ENCODE measurements around the gene PPP1R18.

DNA sequence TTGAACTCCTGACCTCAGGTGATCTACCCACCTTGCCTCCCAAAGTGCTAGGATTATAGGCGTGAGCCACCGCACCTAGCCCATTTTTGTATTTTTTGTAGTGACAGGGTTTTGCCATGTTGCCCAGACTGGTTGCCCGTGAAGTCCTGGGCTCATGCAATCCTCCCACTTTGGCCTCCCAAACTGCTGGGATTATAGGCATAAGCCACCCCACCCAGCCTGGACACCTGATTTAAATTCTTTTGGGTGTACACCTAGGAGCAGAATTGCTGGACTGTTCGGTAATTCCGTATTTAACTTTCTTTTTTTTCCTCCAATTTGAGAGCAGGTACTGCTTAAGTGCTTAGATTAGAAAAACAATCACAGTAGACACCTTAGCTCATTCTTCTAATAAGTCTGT is 10.0 kb upstream of the PPP1R18 start:
- TF ChIP-seq, protein P1, sequence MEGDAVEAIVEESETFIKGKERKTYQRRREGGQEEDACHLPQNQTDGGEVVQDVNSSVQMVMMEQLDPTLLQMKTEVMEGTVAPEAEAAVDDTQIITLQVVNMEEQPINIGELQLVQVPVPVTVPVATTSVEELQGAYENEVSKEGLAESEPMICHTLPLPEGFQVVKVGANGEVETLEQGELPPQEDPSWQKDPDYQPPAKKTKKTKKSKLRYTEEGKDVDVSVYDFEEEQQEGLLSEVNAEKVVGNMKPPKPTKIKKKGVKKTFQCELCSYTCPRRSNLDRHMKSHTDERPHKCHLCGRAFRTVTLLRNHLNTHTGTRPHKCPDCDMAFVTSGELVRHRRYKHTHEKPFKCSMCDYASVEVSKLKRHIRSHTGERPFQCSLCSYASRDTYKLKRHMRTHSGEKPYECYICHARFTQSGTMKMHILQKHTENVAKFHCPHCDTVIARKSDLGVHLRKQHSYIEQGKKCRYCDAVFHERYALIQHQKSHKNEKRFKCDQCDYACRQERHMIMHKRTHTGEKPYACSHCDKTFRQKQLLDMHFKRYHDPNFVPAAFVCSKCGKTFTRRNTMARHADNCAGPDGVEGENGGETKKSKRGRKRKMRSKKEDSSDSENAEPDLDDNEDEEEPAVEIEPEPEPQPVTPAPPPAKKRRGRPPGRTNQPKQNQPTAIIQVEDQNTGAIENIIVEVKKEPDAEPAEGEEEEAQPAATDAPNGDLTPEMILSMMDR (IDR thresholded peaks at IDR 0.05), result no peak
- TF ChIP-seq ZFX (IDR thresholded peaks at IDR 0.05; ENCODE audit: borderline replicate concordance), result no peak
